22Rv1 (cell line): ENCODE results near the gene ZSWIM7.

ENCODE experiments used
- H3K27ac ChIP-seq: fragments of 450-650 bp; 2 replicates; pipeline ENCODE4 v1.5.1; 2017
- ZFX ChIP-seq: fragments of 450-650 bp; IDR thresholded peaks from 2 replicates; pipeline ENCODE4 v1.6.1; 2017; ENCODE audit warnings: antibody characterized with exemption, borderline replicate concordance
- TF ChIP-seq, protein P1 (sequence below): fragments of 450-650 bp; IDR thresholded peaks from 2 replicates; pipeline ENCODE4 v1.5.1; 2017; ENCODE audit warnings: mild to moderate bottlenecking

The ZSWIM7 gene

GRCh38 chr17:16033729-16034349 is 34.3 kb upstream of the ZSWIM7 start:
- no peak for TF ChIP-seq ZFX
- TF ChIP-seq, protein P1, sequence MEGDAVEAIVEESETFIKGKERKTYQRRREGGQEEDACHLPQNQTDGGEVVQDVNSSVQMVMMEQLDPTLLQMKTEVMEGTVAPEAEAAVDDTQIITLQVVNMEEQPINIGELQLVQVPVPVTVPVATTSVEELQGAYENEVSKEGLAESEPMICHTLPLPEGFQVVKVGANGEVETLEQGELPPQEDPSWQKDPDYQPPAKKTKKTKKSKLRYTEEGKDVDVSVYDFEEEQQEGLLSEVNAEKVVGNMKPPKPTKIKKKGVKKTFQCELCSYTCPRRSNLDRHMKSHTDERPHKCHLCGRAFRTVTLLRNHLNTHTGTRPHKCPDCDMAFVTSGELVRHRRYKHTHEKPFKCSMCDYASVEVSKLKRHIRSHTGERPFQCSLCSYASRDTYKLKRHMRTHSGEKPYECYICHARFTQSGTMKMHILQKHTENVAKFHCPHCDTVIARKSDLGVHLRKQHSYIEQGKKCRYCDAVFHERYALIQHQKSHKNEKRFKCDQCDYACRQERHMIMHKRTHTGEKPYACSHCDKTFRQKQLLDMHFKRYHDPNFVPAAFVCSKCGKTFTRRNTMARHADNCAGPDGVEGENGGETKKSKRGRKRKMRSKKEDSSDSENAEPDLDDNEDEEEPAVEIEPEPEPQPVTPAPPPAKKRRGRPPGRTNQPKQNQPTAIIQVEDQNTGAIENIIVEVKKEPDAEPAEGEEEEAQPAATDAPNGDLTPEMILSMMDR, result no peak
- no peak overlapping the region for H3K27ac ChIP-seq

- peak overlapping the region; percentile 40 for H3K27ac ChIP-seq
- no peak for TF ChIP-seq ZFX
- TF ChIP-seq, protein P1, result no peak
Measured at GRCh38 chr17:16027708-16028584, 28.4 kb upstream of the ZSWIM7 start.

DNA sequence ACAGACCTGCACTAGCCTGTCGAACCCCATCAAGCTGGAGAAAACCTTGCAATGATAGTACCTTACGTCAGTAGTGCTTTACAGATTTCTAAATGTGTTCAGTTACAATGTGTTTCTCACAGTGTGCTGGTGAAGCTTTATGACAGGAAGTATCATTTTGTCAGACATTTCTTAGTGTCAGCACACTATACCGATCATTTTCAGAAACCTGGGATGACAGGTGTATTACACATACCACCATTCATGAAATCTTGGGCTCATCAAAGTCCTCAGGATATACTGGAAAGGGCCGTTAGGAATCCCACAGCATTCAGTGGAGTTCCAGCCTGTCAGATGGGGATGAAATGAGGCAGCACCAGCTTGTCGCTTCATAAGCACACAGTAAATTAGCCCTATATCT is 27.4 kb upstream of the ZSWIM7 start:
- H3K27ac ChIP-seq, result no peak overlapping the region

GRCh38 chr17:16025202-16025601 is 25.7 kb upstream of the ZSWIM7 start:
- TF ChIP-seq ZFX, result no peak
- TF ChIP-seq, protein P1, result no peak
- H3K27ac ChIP-seq, result no peak overlapping the region

More for the DNA sequence above, 27.4 kb upstream of the ZSWIM7 start:
- TF ChIP-seq ZFX, result no peak
- TF ChIP-seq, protein P1, result no peak

GRCh38 chr17:16023881-16024280 is 24.4 kb upstream of the ZSWIM7 start:
- H3K27ac ChIP-seq, result no peak overlapping the region
- TF ChIP-seq ZFX, result no peak
- TF ChIP-seq, protein P1, result no peak

- no peak overlapping the region for H3K27ac ChIP-seq
- TF ChIP-seq, protein P1, result no peak
- no peak for TF ChIP-seq ZFX
Measured at GRCh38 chr17:16019347-16019746, 19.8 kb upstream of the ZSWIM7 start.

- H3K27ac ChIP-seq, result no peak overlapping the region
- TF ChIP-seq ZFX, result no peak
- TF ChIP-seq, protein P1, result peak; percentile 58
Measured at GRCh38 chr17:16013943-16014407, 14.5 kb upstream of the ZSWIM7 start.
